Subcutaneous abdominal adipose tissue (tissue), 5 donors: ENCODE data around the gene TMEM140.

Source experiments
- H3K27ac ChIP-seq: one replicate; pipeline ENCODE4 v1.7.0; 2013; ENCODE audit warnings: low read depth, mild to moderate bottlenecking, inconsistent platforms, low read length, moderate library complexity
- H3K27me3 ChIP-seq, 5 donors: one replicate each; pipeline ENCODE4 v1.7.0; 2013; ENCODE audit warnings: low read length in 5 of 5, inconsistent platforms in 1 of 5; ENCODE audit not compliant: control insufficient read depth in 5 of 5, insufficient read depth in 4 of 5
- H3K36me3 ChIP-seq, 5 donors: one replicate each; pipeline ENCODE4 v1.7.0; 2013; ENCODE audit warnings: low read length in 5 of 5; ENCODE audit not compliant: control insufficient read depth in 5 of 5, insufficient read depth in 5 of 5
- H3K4me1 ChIP-seq, 5 donors: one replicate each; pipeline ENCODE4 v1.7.0; 2013; ENCODE audit warnings: low read length in 5 of 5, mild to moderate bottlenecking in 3 of 5, moderate library complexity in 1 of 5; ENCODE audit not compliant: control insufficient read depth in 5 of 5, insufficient read depth in 5 of 5
- H3K4me3 ChIP-seq, 5 donors: one replicate each; pipeline ENCODE4 v1.7.0; 2013; ENCODE audit warnings: low read length in 5 of 5, low read depth in 1 of 5
- H3K9ac ChIP-seq, 5 donors: one replicate each; pipeline ENCODE4 v1.7.0; 2013; ENCODE audit warnings: low read length in 5 of 5, mild to moderate bottlenecking in 4 of 5, moderate library complexity in 3 of 5
- H3K9me3 ChIP-seq, 5 donors: one replicate each; pipeline ENCODE4 v1.7.0; 2013; ENCODE audit warnings: low read length in 5 of 5; ENCODE audit not compliant: control insufficient read depth in 5 of 5
- donor health status: healthy.
- donor health status: healthy.
- donor health status: healthy.
- donor health status: healthy.
- donor health status: healthy.

Gene TMEM140

DNA sequence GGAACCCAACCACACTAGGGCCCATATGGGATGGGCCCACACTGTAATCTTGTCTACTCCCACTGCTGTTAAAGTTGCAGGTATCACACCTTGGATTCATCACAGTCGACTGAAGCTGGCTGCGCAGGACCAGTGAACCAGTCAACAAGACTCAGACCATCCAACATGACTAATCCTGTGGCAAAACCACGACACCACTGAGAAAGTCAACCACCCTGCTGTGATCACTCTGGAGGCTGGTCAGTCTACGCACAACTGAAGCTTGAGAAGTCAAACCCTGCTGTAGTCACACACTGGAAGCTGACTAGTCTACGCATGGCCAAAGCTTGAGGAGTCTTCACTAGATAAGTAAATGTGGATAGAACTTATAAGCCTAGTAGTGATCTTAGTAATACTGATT lies 32.2 kb downstream of the TMEM140 start:
- Histone ChIP-seq H3K36me3 (peaks cover 19 to 58% (median 47%) of the 10 kb centered on the region in 5 donors), H3K9ac (no peak overlapping the region), H3K27ac (no peak overlapping the region), H3K9me3 (peaks cover 15 to 45% (median 36%) of the 10 kb centered on the region in 5 donors), H3K4me3 (no peak overlapping the region), H3K4me1 (no peaks in the 10 kb centered on the region), H3K27me3 (no peaks in the 10 kb centered on the region)

- Histone ChIP-seq H3K27ac (no peak overlapping the region), H3K4me1 (no peaks in the 10 kb centered on the region), H3K9me3 (peaks cover 15 to 45% (median 36%) of the 10 kb centered on the region in 5 donors), H3K36me3 (peaks cover 19 to 66% (median 57%) of the 10 kb centered on the region in 5 donors), H3K9ac (no peak overlapping the region), H3K4me3 (peak overlapping the region in 4 of 5 donors; percentile 32 to 42 (median 36)), H3K27me3 (no peaks in the 10 kb centered on the region)
Observed at GRCh38 chr7:135181261-135181928, 33.5 kb downstream of the TMEM140 start.

- Histone ChIP-seq H3K9ac (no peak overlapping the region), H3K27me3 (no peaks in the 10 kb centered on the region), H3K36me3 (peaks cover 19 to 68% (median 64%) of the 10 kb centered on the region in 5 donors), H3K27ac (no peak overlapping the region), H3K9me3 (peaks cover 15 to 45% (median 36%) of the 10 kb centered on the region in 5 donors), H3K4me1 (no peaks in the 10 kb centered on the region), H3K4me3 (peak overlapping the region in 4 of 5 donors; percentile 11 to 42 (median 27))
Observed at GRCh38 chr7:135181929-135182678, 34.2 kb downstream of the TMEM140 start.

DNA sequence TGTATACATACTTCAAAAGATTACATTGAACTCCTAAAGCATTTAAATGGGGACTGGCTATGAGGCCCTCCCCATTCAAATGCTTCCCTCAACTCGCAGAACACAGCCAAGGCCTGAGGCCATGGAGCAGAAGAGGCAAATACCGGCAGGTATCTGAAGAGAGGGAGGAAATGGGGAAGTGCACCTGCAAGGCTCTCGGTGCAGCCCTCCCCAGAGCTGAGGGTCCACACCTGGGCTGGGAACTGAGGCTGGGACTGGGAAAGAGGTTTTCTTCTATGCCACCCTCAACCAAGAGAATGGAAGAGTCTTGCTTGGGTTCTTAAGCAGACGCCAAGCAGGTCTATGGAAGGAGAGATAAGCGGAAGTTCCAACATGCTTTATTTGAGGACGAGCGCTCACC lies 35.6 kb downstream of the TMEM140 start:
- Histone ChIP-seq H3K4me3 (no peak overlapping the region), H3K9ac (no peak overlapping the region), H3K4me1 (no peaks in the 10 kb centered on the region), H3K27ac (no peak overlapping the region), H3K27me3 (no peaks in the 10 kb centered on the region), H3K9me3 (peaks cover 15 to 45% (median 36%) of the 10 kb centered on the region in 5 donors), H3K36me3 (peaks cover 24 to 79% (median 76%) of the 10 kb centered on the region in 5 donors)

GRCh38 chr7:135184254-135184841 lies 36.5 kb downstream of the TMEM140 start:
- Histone ChIP-seq H3K27ac (no peak overlapping the region), H3K4me1 (peaks cover 0 to 5% (median 3%) of the 10 kb centered on the region in 5 donors), H3K9ac (no peak overlapping the region), H3K27me3 (no peaks in the 10 kb centered on the region), H3K4me3 (no peak overlapping the region), H3K36me3 (peaks cover 24 to 88% (median 82%) of the 10 kb centered on the region in 5 donors), H3K9me3 (peaks cover 15 to 45% (median 35%) of the 10 kb centered on the region in 5 donors)

GRCh38 chr7:135185471-135186260 lies 37.8 kb downstream of the TMEM140 start:
- Histone ChIP-seq H3K36me3 (peaks cover 23 to 86% (median 78%) of the 10 kb centered on the region in 5 donors), H3K4me1 (peaks cover 2 to 13% (median 9%) of the 10 kb centered on the region in 5 donors), H3K27me3 (no peaks in the 10 kb centered on the region), H3K4me3 (no peak overlapping the region), H3K27ac (no peak overlapping the region), H3K9me3 (peaks cover 15 to 32% (median 23%) of the 10 kb centered on the region in 5 donors), H3K9ac (no peak overlapping the region)

DNA sequence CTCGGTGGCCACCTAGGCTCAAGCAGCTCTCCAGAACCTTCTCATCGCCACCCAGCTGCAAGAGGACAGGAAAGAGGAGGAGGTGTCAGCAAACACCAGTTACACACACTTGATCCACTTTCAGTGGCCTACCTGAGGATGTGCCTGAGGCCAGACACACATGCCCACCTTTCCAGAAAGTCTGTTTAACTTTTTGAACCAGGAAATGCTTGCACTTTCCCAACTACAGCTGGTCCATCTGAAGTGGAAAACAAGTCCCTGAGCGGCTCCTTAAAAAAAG lies 38.3 kb downstream of the TMEM140 start:
- Histone ChIP-seq H3K36me3 (peaks cover 18 to 86% (median 78%) of the 10 kb centered on the region in 5 donors), H3K27ac (no peak overlapping the region), H3K9ac (no peak overlapping the region), H3K4me1 (peaks cover 2 to 13% (median 9%) of the 10 kb centered on the region in 5 donors), H3K4me3 (no peak overlapping the region), H3K27me3 (no peaks in the 10 kb centered on the region), H3K9me3 (peaks cover 9 to 26% (median 18%) of the 10 kb centered on the region in 5 donors)

- peaks cover 2 to 13% (median 9%) of the 10 kb centered on the region in 5 donors for H3K4me1 ChIP-seq
Observed at GRCh38 chr7:135186841-135187253, 39.0 kb downstream of the TMEM140 start.

GRCh38 chr7:135188298-135188984 lies 40.6 kb downstream of the TMEM140 start:
- Histone ChIP-seq H3K27me3 (no peaks in the 10 kb centered on the region), H3K4me3 (no peak overlapping the region), H3K9me3 (peaks cover 0 to 4% (median 0%) of the 10 kb centered on the region in 5 donors), H3K27ac (no peak overlapping the region), H3K9ac (no peak overlapping the region), H3K4me1 (peaks cover 2 to 13% (median 9%) of the 10 kb centered on the region in 5 donors), H3K36me3 (peaks cover 13 to 84% (median 70%) of the 10 kb centered on the region in 5 donors)

More at GRCh38 chr7:135186841-135187253, 39.0 kb downstream of the TMEM140 start:
- H3K9ac ChIP-seq = no peak overlapping the region
- peaks cover 15 to 84% (median 73%) of the 10 kb centered on the region in 5 donors for H3K36me3 ChIP-seq
- peaks cover 4 to 20% (median 12%) of the 10 kb centered on the region in 5 donors for H3K9me3 ChIP-seq
- no peaks in the 10 kb centered on the region for H3K27me3 ChIP-seq
- H3K27ac ChIP-seq = no peak overlapping the region
- H3K4me3 ChIP-seq = no peak overlapping the region
